IMR-90 (cell line): ENCODE data around the gene KCTD16. TPM values are rescaled to one million over a fixed set of nuclear protein-coding genes. Genes with fewer than 3 reads are reported as not detected.

Experiments used
- ATAC-seq: fragments of 200-7000 bp; cut with Tn5 transposase; 2 replicates; pipeline ENCODE4 v1.9.1; 2020; ENCODE audit warnings: low read depth, mild to moderate bottlenecking, moderate library complexity
- BruUV-seq: library from RNA; stranded (reverse); fragments of 400-500 nt; replicated peaks from 2 replicates; lab custom pipeline; 2021; lab: Mats Ljungman, UMichigan
- CTCF ChIA-PET: fragments of 300-600 bp; formaldehyde crosslinking; extraction: SDS; loops from one replicate; lab custom pipeline; 2021; ENCODE audit warnings: antibody characterized with exemption; lab: Yijun Ruan, JAX
- POLR2A ChIA-PET: fragments of 300-600 bp; sonication (Branson Sonifier 250); formaldehyde crosslinking; loops from one replicate; lab custom pipeline; 2022; ENCODE audit warnings: antibody characterized with exemption; ENCODE audit not compliant: unreplicated experiment; lab: Charles Lee
- DNase-seq: peaks from one replicate; pipeline ENCODE4 v3.0.0; 2013
- H2AFZ ChIP-seq: replicated peaks from 2 replicates; pipeline ENCODE3; 2013; ENCODE audit warnings: low read length, mild to moderate bottlenecking; ENCODE audit not compliant: poor library complexity
- H2AK5ac ChIP-seq: 2 replicates; pipeline ENCODE4 v1.6.1; 2013; ENCODE audit warnings: low read depth, low read length, inconsistent platforms
- H2AK9ac ChIP-seq: replicated peaks from 2 replicates; pipeline ENCODE3; 2013; ENCODE audit warnings: mild to moderate bottlenecking, low read depth, low read length, moderate library complexity; ENCODE audit not compliant: poor library complexity
- H2BK120ac ChIP-seq: 2 replicates; pipeline ENCODE4 v1.6.1; 2013; ENCODE audit warnings: low read depth, low read length, inconsistent platforms
- H2BK15ac ChIP-seq: 3 replicates; pipeline ENCODE4 v1.6.1; 2013; ENCODE audit warnings: low read depth, low read length, inconsistent platforms
- H2BK20ac ChIP-seq: 2 replicates; pipeline ENCODE4 v1.6.1; 2013; ENCODE audit warnings: low read depth, mild to moderate bottlenecking, inconsistent platforms, low read length, moderate library complexity
- H2BK5ac ChIP-seq: 2 replicates; pipeline ENCODE4 v1.6.1; 2013; ENCODE audit warnings: mild to moderate bottlenecking, low read depth, low read length, inconsistent platforms; ENCODE audit not compliant: poor library complexity, severe bottlenecking
- H3K14ac ChIP-seq: replicated peaks from 2 replicates; pipeline ENCODE4 v1.6.1; 2013; ENCODE audit warnings: low read depth, low read length, inconsistent platforms
- H3K18ac ChIP-seq: 2 replicates; pipeline ENCODE4 v1.6.1; 2013; ENCODE audit warnings: low read depth, low read length, control low read depth
- H3K23ac ChIP-seq: 2 replicates; pipeline ENCODE4 v1.6.1; 2013; ENCODE audit warnings: low read depth, low read length, inconsistent platforms
- H3K27ac ChIP-seq: 2 replicates; pipeline ENCODE4 v1.5.1; 2013; ENCODE audit warnings: mild to moderate bottlenecking, control low read depth, low read length; ENCODE audit not compliant: insufficient read depth
- H3K27me3 ChIP-seq: 2 replicates; pipeline ENCODE4 v1.6.1; 2013; ENCODE audit warnings: low read length; ENCODE audit not compliant: control insufficient read depth, insufficient read depth
- H3K36me3 ChIP-seq: 2 replicates; pipeline ENCODE4 v1.6.1; 2013; ENCODE audit warnings: low read length, mixed read lengths; ENCODE audit not compliant: control insufficient read depth, insufficient read depth
- H3K4ac ChIP-seq: 2 replicates; pipeline ENCODE4 v1.6.1; 2013; ENCODE audit warnings: low read depth, low read length, inconsistent platforms
- H3K4me1 ChIP-seq: 2 replicates; pipeline ENCODE4 v1.6.1; 2013; ENCODE audit warnings: low read length, mixed read lengths; ENCODE audit not compliant: control insufficient read depth, insufficient read depth
- H3K4me2 ChIP-seq: 2 replicates; pipeline ENCODE4 v1.6.1; 2013; ENCODE audit warnings: low read depth, mild to moderate bottlenecking, control low read depth, low read length, moderate library complexity
- H3K4me3 ChIP-seq: 2 replicates; pipeline ENCODE4 v1.5.1; 2013; ENCODE audit warnings: low read depth, mild to moderate bottlenecking, control low read depth, low read length, moderate library complexity; ENCODE audit not compliant: insufficient read depth
- H3K56ac ChIP-seq: 2 replicates; pipeline ENCODE4 v1.6.1; 2013; ENCODE audit warnings: low read length, inconsistent platforms; ENCODE audit not compliant: insufficient read depth; ENCODE audit errors: extremely low read depth
- H3K79me1 ChIP-seq, 2 experiments: 2 replicates each; pipeline ENCODE4 v1.6.1; 2013; ENCODE audit warnings: low read length in 2 of 2, inconsistent platforms in 1 of 2, low read depth in 1 of 2
- H3K9ac ChIP-seq: 2 replicates; pipeline ENCODE4 v1.6.1; 2013; ENCODE audit warnings: low read depth, low read length, control low read depth
- H3K9me1 ChIP-seq: 2 replicates; pipeline ENCODE4 v1.6.1; 2013; ENCODE audit warnings: low read length, inconsistent platforms; ENCODE audit not compliant: insufficient read depth
- H3K9me3 ChIP-seq: 2 replicates; pipeline ENCODE4 v1.6.1; 2013; ENCODE audit warnings: low read length; ENCODE audit not compliant: control insufficient read depth, insufficient read depth
- H4K20me1 ChIP-seq: 2 replicates; pipeline ENCODE4 v1.6.1; 2013; ENCODE audit warnings: low read length, inconsistent platforms; ENCODE audit not compliant: insufficient read depth
- H4K5ac ChIP-seq: 2 replicates; pipeline ENCODE4 v1.6.1; 2013; ENCODE audit warnings: mild to moderate bottlenecking, low read depth, low read length, control low read depth
- H4K8ac ChIP-seq, 2 experiments: 2 replicates each; pipeline ENCODE4 v1.6.1; 2013; ENCODE audit warnings: low read depth in 2 of 2, low read length in 2 of 2, control low read depth in 1 of 2, inconsistent platforms in 1 of 2
- H4K91ac ChIP-seq: 2 replicates; pipeline ENCODE4 v1.6.1; 2013; ENCODE audit warnings: low read depth, low read length, inconsistent platforms; ENCODE audit not compliant: insufficient read depth
- BHLHE40 ChIP-seq: fragments of 150-350 bp; IDR thresholded peaks from 2 replicates; pipeline ENCODE4 v1.6.1; 2016; ENCODE audit warnings: mild to moderate bottlenecking, low read depth, low read length
- CEBPB ChIP-seq: IDR thresholded peaks from 2 replicates; pipeline ENCODE4 v1.6.1; 2012; ENCODE audit warnings: low read depth, low read length, improper control_type of control experiment
- CHD1 ChIP-seq: IDR thresholded peaks from 2 replicates; pipeline ENCODE4 v1.6.1; 2012; ENCODE audit warnings: low read depth, low read length, improper control_type of control experiment
- CTCF ChIP-seq: conservative IDR thresholded peaks from 2 replicates; pipeline ENCODE4 v1.5.1; 2012; ENCODE audit warnings: mild to moderate bottlenecking, low read depth, low read length, improper control_type of control experiment
- ELK1 ChIP-seq: fragments of 150-350 bp; IDR thresholded peaks from 2 replicates; pipeline ENCODE4 v1.6.1; 2016; ENCODE audit warnings: low read depth, mild to moderate bottlenecking, low read length, moderate library complexity, borderline replicate concordance
- FOS ChIP-seq: fragments of 150-350 bp; IDR thresholded peaks from 2 replicates; pipeline ENCODE4 v1.6.1; 2016; ENCODE audit warnings: low read depth, low read length
- MAFK ChIP-seq: IDR thresholded peaks from 2 replicates; pipeline ENCODE4 v1.6.1; 2012; ENCODE audit warnings: low read depth, low read length, improper control_type of control experiment
- MAZ ChIP-seq: IDR thresholded peaks from 2 replicates; pipeline ENCODE4 v1.6.1; 2012; ENCODE audit warnings: low read depth, mild to moderate bottlenecking, low read length, improper control_type of control experiment, moderate library complexity, borderline replicate concordance
- MXI1 ChIP-seq: IDR thresholded peaks from 2 replicates; pipeline ENCODE4 v1.6.1; 2012; ENCODE audit warnings: low read depth, mild to moderate bottlenecking, low read length, moderate library complexity, borderline replicate concordance
- NFE2L2 ChIP-seq: fragments of 150-350 bp; IDR thresholded peaks from 2 replicates; pipeline ENCODE4 v1.6.1; 2016; ENCODE audit warnings: low read depth, mild to moderate bottlenecking, low read length
- POLR2A ChIP-seq: IDR thresholded peaks from 2 replicates; pipeline ENCODE4 v1.6.1; 2012; ENCODE audit warnings: mild to moderate bottlenecking, low read depth, low read length
- RAD21 ChIP-seq: IDR thresholded peaks from 2 replicates; pipeline ENCODE4 v1.6.1; 2012; ENCODE audit warnings: low read length, improper control_type of control experiment
- RCOR1 ChIP-seq: IDR thresholded peaks from 2 replicates; pipeline ENCODE4 v1.6.1; 2012; ENCODE audit warnings: mild to moderate bottlenecking, low read length, improper control_type of control experiment; ENCODE audit not compliant: insufficient replicate concordance
- RFX5 ChIP-seq: IDR thresholded peaks from 2 replicates; pipeline ENCODE4 v1.8.0; 2012; ENCODE audit warnings: low read depth, mild to moderate bottlenecking, low read length, moderate library complexity
- SMC3 ChIP-seq: fragments of 150-350 bp; IDR thresholded peaks from 2 replicates; pipeline ENCODE4 v1.6.1; 2016; ENCODE audit warnings: low read depth, mild to moderate bottlenecking, antibody characterized with exemption, low read length, moderate library complexity
- USF2 ChIP-seq: fragments of 150-350 bp; IDR thresholded peaks from 2 replicates; pipeline ENCODE4 v1.6.1; 2017; ENCODE audit warnings: mild to moderate bottlenecking, antibody characterized with exemption, low read length, low read depth
- WGBS, 2 experiments: methylation state at CpG; one replicate each; pipeline versions ENCODE4 v1.1.5 to v1.1.7; 2013; ENCODE audit warnings: missing lambda C conversion rate in 2 of 2; ENCODE audit not compliant: insufficient read length in 1 of 2; ENCODE audit errors: extremely low coverage in 2 of 2; 5-methylcytosine and 5-hydroxymethylcytosine counted together
- dilution Hi-C: fragments of 300-500 bp; cut with HindIII; formaldehyde crosslinking; loops from one replicate; pipeline ENCODE4 v1.14.3; 2018; ENCODE audit warnings: low sequenced_read_pairs; ENCODE audit not compliant: unreplicated experiment
- in situ Hi-C: fragments of 300-500 bp; cut with MboI; formaldehyde crosslinking; loops from 3 replicates; pipeline ENCODE4 v1.14.3; 2019; ENCODE audit warnings: low sequenced_read_pairs, inconsistent platforms, mixed read lengths
- intact Hi-C: fragments of 100-400 bp; cut with micrococcal nuclease; formaldehyde crosslinking; loops from 2 replicates; pipeline ENCODE4 v1.10.0; 2022
- polyA plus RNA-seq, 3 experiments: library from polyadenylated mRNA; depleted of rRNA; stranded (reverse); fragments of >200 nt; gene quantifications; 2 replicates each; pipeline ENCODE4 v1.2.3, GENCODE V29; 2012; ENCODE audit warnings: low replicate concordance in 1 of 3
- total RNA-seq: library from RNA; depleted of rRNA; stranded (reverse); fragments of >200 nt; gene quantifications from 2 replicates; pipeline ENCODE4 v1.2.3, GENCODE V29; 2012

KCTD16 gene
- total and polyA plus RNA-seq, 2 of the 4 experiments (the other 2 are of a cell fraction): 0.43 to 1.1 TPM

- POLR2A ChIA-PET: no interaction called here
- WGBS, 2 experiments: 17% methylated on average over 1 of the region's 2 CpGs; no CpG with 5 or more reads in 1 of the 2 experiments
- DNase-seq: no peak
- H3K4me1 ChIP-seq: peaks cover 6% of the 10 kb centered on the region
- H3K23ac ChIP-seq: no peak overlapping the region
- ATAC-seq: no peak
- no peak overlapping the region for H3K18ac ChIP-seq
- H3K36me3 ChIP-seq: no peaks in the 10 kb centered on the region
- no peak overlapping the region for H3K4me2 ChIP-seq
- in situ Hi-C loops (no loop called here), intact Hi-C loops (no loop called here), dilution Hi-C loops (no loop called here)
- no peaks in the 10 kb centered on the region for H3K27me3 ChIP-seq
- H3K56ac ChIP-seq: no peak overlapping the region
- H3K9ac ChIP-seq: no peak overlapping the region
- H3K9me3 ChIP-seq: no peaks in the 10 kb centered on the region
- no peak overlapping the region for H2BK20ac ChIP-seq
- peaks cover 7% of the 10 kb centered on the region for H3K9me1 ChIP-seq
- no peak overlapping the region for H2BK15ac ChIP-seq
- CTCF ChIA-PET: interaction anchor here (1.0 kb wide), 1 partner anchor 41 kb away, joined by 4 read pairs; no protein-coding TSS in a partner anchor
- H3K4ac ChIP-seq: no peak overlapping the region
- no peak overlapping the region for H3K4me3 ChIP-seq
- no peak overlapping the region for H2BK5ac ChIP-seq
- H3K79me1 ChIP-seq: no peaks in the 10 kb centered on the region
- no peak overlapping the region for H2AK5ac ChIP-seq
- TF ChIP-seq ELK1: no peak
- TF ChIP-seq RCOR1: no peak
- no peak for TF ChIP-seq MXI1
- TF ChIP-seq POLR2A: no peak
- TF ChIP-seq MAFK: no peak
- no peak for TF ChIP-seq BHLHE40
- TF ChIP-seq RFX5: no peak
- no peak for TF ChIP-seq USF2
- no peak for TF ChIP-seq MAZ
- TF ChIP-seq SMC3: no peak
- no peak for TF ChIP-seq NFE2L2
- no peak for TF ChIP-seq CTCF
- no peak for TF ChIP-seq RAD21
- TF ChIP-seq CHD1: no peak
- TF ChIP-seq FOS: no peak
- no peak for TF ChIP-seq CEBPB
- no peaks in the 10 kb centered on the region for H4K20me1 ChIP-seq
- no peak overlapping the region for H4K91ac ChIP-seq
- no peak overlapping the region for H4K8ac ChIP-seq
- H2AK9ac ChIP-seq: no peak overlapping the region
- H4K5ac ChIP-seq: no peak overlapping the region
- no TSS peak for BruUV-seq
- H2BK120ac ChIP-seq: no peak overlapping the region
- H3K14ac ChIP-seq: no peak overlapping the region
- H3K27ac ChIP-seq: no peak overlapping the region
- H2AFZ ChIP-seq: no peak overlapping the region
Observed at GRCh38 chr5:144122081-144122480, 48.6 kb upstream of the KCTD16 start.
